ENCODE results near the gene CD38. TPM values are rescaled to one million over a fixed set of nuclear protein-coding genes. Genes with fewer than 3 reads are reported as not detected.

The CD38 gene
- total RNA-seq, 2 experiments from 2014 or later = 40.3 to 42.1 TPM

Other genes with a start within 250 kb of the CD38 start
- 10 to 100 TPM; 30.3 to 31.0 TPM for gene FBXL5, start 123.0 kb upstream of the CD38 start, total RNA-seq
- gene FAM200B, start 96.5 kb upstream of the CD38 start, total RNA-seq = 10 to 100 TPM; 13.1 to 15.0 TPM
- under 1 TPM; 0.38 to 0.54 TPM for gene BST1, start 75.3 kb upstream of the CD38 start, total RNA-seq
- not detected for gene FGFBP1, start 160.4 kb downstream of the CD38 start, total RNA-seq
- 1 to 10 TPM; 8.6 to 8.9 TPM for gene FGFBP2, start 184.8 kb downstream of the CD38 start, total RNA-seq

Measured in activated naive CD8-positive, alpha-beta T cell treated with anti-CD3 and anti-CD28 coated beads for 36 hours (primary cell).